Kidney epithelial cell (primary cell): ENCODE results near the gene SIAH3. TPM values are rescaled to one million over a fixed set of nuclear protein-coding genes. Genes with fewer than 3 reads are reported as not detected.

ENCODE experiments used
- DNase-seq: peaks from one replicate; pipeline ENCODE4 v3.0.0-alpha.2; 2010; ENCODE audit warnings: low read depth
- H3K27me3 ChIP-seq: 2 replicates; pipeline ENCODE4 v1.6.0; 2011; ENCODE audit warnings: low read length; ENCODE audit not compliant: control insufficient read depth, insufficient read depth
- H3K36me3 ChIP-seq: 2 replicates; pipeline ENCODE4 v1.5.1; 2011; ENCODE audit warnings: low read length; ENCODE audit not compliant: control insufficient read depth, insufficient read depth
- H3K4me3 ChIP-seq: 2 replicates; pipeline ENCODE4 v1.5.1; 2011; ENCODE audit warnings: low read depth, mild to moderate bottlenecking, control low read depth, low read length
- CTCF ChIP-seq: IDR thresholded peaks from 2 replicates; pipeline ENCODE4 v1.5.1; 2011; ENCODE audit warnings: mild to moderate bottlenecking, moderate library complexity, low read length, control low read depth, inconsistent platforms; ENCODE audit not compliant: insufficient read depth, poor library complexity, severe bottlenecking
- total RNA-seq: library from RNA; depleted of rRNA; stranded (reverse); fragments of >200 nt; gene quantifications from 2 replicates; pipeline ENCODE4 v1.2.3, GENCODE V29; 2015

Gene SIAH3
- total RNA-seq, 1 donor from 2014 or later = 0.13 TPM

DNA sequence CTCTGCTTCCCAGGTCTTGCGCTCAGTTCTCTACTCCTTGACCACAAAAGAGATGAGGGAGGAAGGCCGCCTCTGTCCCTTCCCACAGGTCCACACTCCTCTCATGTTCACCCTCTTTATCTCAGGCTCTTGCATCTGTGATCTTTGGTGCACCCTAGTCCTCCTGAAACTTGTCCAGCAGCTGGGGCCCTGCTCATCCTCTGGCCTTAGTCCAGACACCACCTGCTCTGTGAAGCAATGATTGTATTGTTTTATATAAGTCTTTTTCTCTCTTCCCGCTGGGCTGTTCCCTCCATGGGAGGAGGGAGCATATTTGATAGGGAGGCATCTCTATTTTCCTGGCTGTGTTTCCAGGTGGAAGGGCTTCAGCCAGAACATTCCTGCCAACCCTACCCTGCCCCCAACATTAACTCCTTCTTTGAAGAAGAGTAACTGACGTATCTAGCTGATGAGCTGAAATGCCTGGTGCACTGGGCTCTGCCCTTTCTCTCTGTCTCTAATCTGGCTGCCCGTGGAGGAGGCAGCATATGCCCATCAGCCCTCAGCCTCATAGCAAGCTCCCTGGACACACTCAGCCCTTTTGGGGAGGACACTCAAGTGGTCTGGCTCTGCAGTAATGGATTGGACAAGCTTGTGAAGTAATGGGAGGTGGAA, 38.2 kb upstream of the SIAH3 start:
- TF ChIP-seq CTCF = no peak
- no peak for DNase-seq
- no peak overlapping the region for H3K4me3 ChIP-seq
- no peaks in the 10 kb centered on the region for H3K27me3 ChIP-seq
- H3K36me3 ChIP-seq = no peaks in the 10 kb centered on the region

DNA sequence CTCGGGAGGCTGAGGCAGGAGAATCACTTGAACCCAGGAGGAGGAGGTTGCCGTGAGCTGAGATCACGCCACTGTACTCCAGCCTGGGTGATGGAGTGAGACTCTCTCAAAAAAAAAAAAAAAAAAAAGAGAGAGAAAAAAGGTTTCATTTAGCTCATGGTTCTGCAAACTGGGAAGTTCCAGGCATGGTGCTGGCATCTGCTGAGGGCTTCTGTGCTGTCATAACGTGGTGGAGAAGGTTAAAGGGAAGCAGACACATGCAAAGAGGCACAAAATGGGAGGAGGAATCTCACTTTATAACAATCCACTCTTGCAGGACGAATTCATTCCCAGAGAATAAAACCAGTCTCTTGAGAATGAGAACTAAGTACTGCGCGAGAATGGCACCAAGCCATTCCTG, 34.9 kb upstream of the SIAH3 start:
- H3K36me3 ChIP-seq = no peaks in the 10 kb centered on the region
- TF ChIP-seq CTCF = no peak
- no peaks in the 10 kb centered on the region for H3K27me3 ChIP-seq
- no peak for DNase-seq
- no peak overlapping the region for H3K4me3 ChIP-seq

- no peak for TF ChIP-seq CTCF
- Histone ChIP-seq H3K4me3 (no peak overlapping the region), H3K36me3 (no peaks in the 10 kb centered on the region), H3K27me3 (no peaks in the 10 kb centered on the region)
- DNase-seq = no peak
These were observed 33.6 kb upstream of the SIAH3 start for GRCh38 chr13:45885194-45885593.

GRCh38 chr13:45882626-45883025, 31.1 kb upstream of the SIAH3 start:
- TF ChIP-seq CTCF = no peak

GRCh38 chr13:45881353-45881752, 29.8 kb upstream of the SIAH3 start:
- no peaks in the 10 kb centered on the region for H3K36me3 ChIP-seq
- no peak for TF ChIP-seq CTCF
- no peak overlapping the region for H3K4me3 ChIP-seq
- no peak for DNase-seq
- H3K27me3 ChIP-seq = no peaks in the 10 kb centered on the region

More at GRCh38 chr13:45882626-45883025, 31.1 kb upstream of the SIAH3 start:
- Histone ChIP-seq H3K4me3 (no peak overlapping the region), H3K27me3 (no peaks in the 10 kb centered on the region), H3K36me3 (no peaks in the 10 kb centered on the region)
- DNase-seq = peak; percentile 65

- Histone ChIP-seq H3K4me3 (no peak overlapping the region), H3K36me3 (no peaks in the 10 kb centered on the region), H3K27me3 (no peaks in the 10 kb centered on the region)
- DNase-seq = no peak
- no peak for TF ChIP-seq CTCF
These were observed 28.7 kb upstream of the SIAH3 start for GRCh38 chr13:45880242-45880641.
